ENCODE data around the gene SORCS3. TPM values are rescaled to one million over a fixed set of nuclear protein-coding genes. Genes with fewer than 3 reads are reported as not detected.

The SORCS3 gene
- total RNA-seq, 1 experiment from 2014 or later, result 0.94 TPM

- Mint-ChIP-seq H3K9me3 (no peaks in the 10 kb centered on the region), H3K4me3 (no peak overlapping the region), H3K36me3 (no peaks in the 10 kb centered on the region), H3K27ac (no peak overlapping the region), H3K4me1 (peaks cover 16% of the 10 kb centered on the region), H3K27me3 (ENCODE audit: low read depth) (no peaks in the 10 kb centered on the region)
- ChIA-PET POLR2A (no interaction called here), CTCF (no interaction called here)
- no peak for ATAC-seq
- no peak for TF ChIP-seq NR2C2 (CRISPR knock-in tag; IDR thresholded peaks at IDR 0.05)
- DNase-seq (ENCODE audit: low spot score), result no peak
Measured at GRCh38 chr10:105192146-105192545, 551.1 kb downstream of the SORCS3 start.

GRCh38 chr10:105192861-105193260 is 551.8 kb downstream of the SORCS3 start:
- ATAC-seq, result no peak

GRCh38 chr10:105195831-105196230 is 554.7 kb downstream of the SORCS3 start:
- H3K27ac Mint-ChIP-seq, result no peak overlapping the region
- H3K9me3 Mint-ChIP-seq, result no peaks in the 10 kb centered on the region
- CTCF ChIA-PET, result no interaction called here
- no peak overlapping the region for H3K4me3 Mint-ChIP-seq
- POLR2A ChIA-PET, result no interaction called here
- H3K27me3 Mint-ChIP-seq (ENCODE audit: low read depth), result no peaks in the 10 kb centered on the region
- no peaks in the 10 kb centered on the region for H3K36me3 Mint-ChIP-seq
- no peak for ATAC-seq
- peaks cover 5% of the 10 kb centered on the region for H3K4me1 Mint-ChIP-seq
- DNase-seq (ENCODE audit: low spot score), result no peak
- TF ChIP-seq IRF2 (CRISPR knock-in tag; IDR thresholded peaks at IDR 0.05; ENCODE audit: borderline replicate concordance, low read depth), result no peak
- TF ChIP-seq USF2 (CRISPR knock-in tag; IDR thresholded peaks at IDR 0.05), result no peak
- TF ChIP-seq ZSCAN18 (CRISPR knock-in tag; IDR thresholded peaks at IDR 0.05), result no peak
- no peak for TF ChIP-seq ATF3 (CRISPR knock-in tag; conservative IDR thresholded peaks at IDR 0.05)
- no peak for TF ChIP-seq CBFB (CRISPR knock-in tag; IDR thresholded peaks at IDR 0.05; ENCODE audit: low read depth)
- no peak for TF ChIP-seq MYBL2 (CRISPR knock-in tag; IDR thresholded peaks at IDR 0.05)
- TF ChIP-seq E2F1 (CRISPR knock-in tag; IDR thresholded peaks at IDR 0.05), result no peak
- TF ChIP-seq PRDM15 (CRISPR knock-in tag; IDR thresholded peaks at IDR 0.05), result no peak
- no peak for TF ChIP-seq PREB (CRISPR knock-in tag; IDR thresholded peaks at IDR 0.05; ENCODE audit: borderline replicate concordance)
- TF ChIP-seq FOXJ3 (CRISPR knock-in tag; IDR thresholded peaks at IDR 0.05; ENCODE audit: borderline replicate concordance), result no peak
- no peak for TF ChIP-seq CREM (CRISPR knock-in tag; IDR thresholded peaks at IDR 0.05)
- no peak for TF ChIP-seq RORB (CRISPR knock-in tag; IDR thresholded peaks at IDR 0.05)
- no peak for TF ChIP-seq SOX15 (CRISPR knock-in tag; IDR thresholded peaks at IDR 0.05)
- no peak for TF ChIP-seq RELA (CRISPR knock-in tag; IDR thresholded peaks at IDR 0.05; ENCODE audit: borderline replicate concordance)

More at GRCh38 chr10:105192861-105193260, 551.8 kb downstream of the SORCS3 start:
- no peak overlapping the region for H3K27ac Mint-ChIP-seq
- ChIA-PET POLR2A (interaction anchor here (0.6 kb wide), 1 partner anchor 438 kb away, joined by 3 read pairs; no protein-coding TSS in a partner anchor), CTCF (no interaction called here)
- TF ChIP-seq E2F1 (CRISPR knock-in tag; IDR thresholded peaks at IDR 0.05) (no peak), GRHL2 (CRISPR knock-in tag; IDR thresholded peaks at IDR 0.05; ENCODE audit: insufficient replicate concordance, severe bottlenecking) (no peak), E2F4 (CRISPR knock-in tag; IDR thresholded peaks at IDR 0.05; ENCODE audit: borderline replicate concordance, low read depth) (no peak), CBFB (CRISPR knock-in tag; IDR thresholded peaks at IDR 0.05; ENCODE audit: low read depth) (no peak), IRF2 (CRISPR knock-in tag; IDR thresholded peaks at IDR 0.05; ENCODE audit: borderline replicate concordance, low read depth) (no peak), TEAD4 (CRISPR knock-in tag; IDR thresholded peaks at IDR 0.05) (no peak), NR3C1 (CRISPR knock-in tag; conservative IDR thresholded peaks at IDR 0.05; ENCODE audit: low read depth) (no peak), NFE2L1 (CRISPR knock-in tag; IDR thresholded peaks at IDR 0.05) (no peak), TCF7 (CRISPR knock-in tag; IDR thresholded peaks at IDR 0.05; ENCODE audit: low read depth) (no peak)
- H3K4me3 Mint-ChIP-seq, result no peak overlapping the region
- H3K9me3 Mint-ChIP-seq, result no peaks in the 10 kb centered on the region
- DNase-seq (ENCODE audit: low spot score), result no peak
- no peaks in the 10 kb centered on the region for H3K27me3 Mint-ChIP-seq (ENCODE audit: low read depth)
- H3K36me3 Mint-ChIP-seq, result no peaks in the 10 kb centered on the region
- H3K4me1 Mint-ChIP-seq, result peaks cover 9% of the 10 kb centered on the region

Data from WTC11 (cell line).